Trophoblast cell (in vitro differentiated cells and primary cell): Measurements from ENCODE around the gene DNAJB4.

Experiments used
- DNase-seq, 2 donors: peaks; one replicate each; pipeline ENCODE4 v3.0.0-alpha.2; 2016
- H2AFZ ChIP-seq: 2 replicates; pipeline ENCODE4 v1.6.1; 2013; ENCODE audit warnings: low read length, moderate library complexity, mild to moderate bottlenecking; ENCODE audit not compliant: insufficient read depth, poor library complexity
- H2AK5ac ChIP-seq: 2 replicates; pipeline ENCODE4 v1.6.1; 2013; ENCODE audit warnings: mild to moderate bottlenecking, low read length
- H2BK120ac ChIP-seq: 2 replicates; pipeline ENCODE4 v1.6.1; 2013; ENCODE audit warnings: low read length, mild to moderate bottlenecking, moderate library complexity; ENCODE audit not compliant: insufficient read depth, poor library complexity
- H2BK12ac ChIP-seq: 2 replicates; pipeline ENCODE4 v1.6.1; 2013; ENCODE audit warnings: mild to moderate bottlenecking, low read length, moderate library complexity
- H2BK5ac ChIP-seq: 2 replicates; pipeline ENCODE4 v1.6.1; 2013; ENCODE audit warnings: low read length, low read depth, moderate library complexity, mild to moderate bottlenecking; ENCODE audit not compliant: poor library complexity
- H3K14ac ChIP-seq: 2 replicates; pipeline ENCODE4 v1.6.1; 2013; ENCODE audit warnings: mild to moderate bottlenecking, low read length
- H3K18ac ChIP-seq: 2 replicates; pipeline ENCODE4 v1.6.1; 2013; ENCODE audit warnings: mild to moderate bottlenecking, low read length
- H3K23ac ChIP-seq: 2 replicates; pipeline ENCODE4 v1.6.1; 2013; ENCODE audit warnings: low read length
- H3K27ac ChIP-seq: 2 replicates; pipeline ENCODE4 v1.5.1; 2013; ENCODE audit warnings: low read depth, mild to moderate bottlenecking, inconsistent platforms, low read length, moderate library complexity
- H3K27me3 ChIP-seq: 2 replicates; pipeline ENCODE4 v1.6.1; 2013; ENCODE audit warnings: inconsistent platforms, mild to moderate bottlenecking, low read length, moderate library complexity; ENCODE audit not compliant: insufficient read depth
- H3K36me3 ChIP-seq, 2 experiments: 1 replicate in 1 of 2; 2 replicates in 1 of 2; pipeline ENCODE4 v1.6.1; 2013; ENCODE audit warnings: low read length in 2 of 2, mild to moderate bottlenecking in 2 of 2, moderate library complexity in 1 of 2; ENCODE audit not compliant: insufficient read depth in 2 of 2, control insufficient read depth in 1 of 2
- H3K4ac ChIP-seq: 2 replicates; pipeline ENCODE4 v1.6.1; 2013; ENCODE audit warnings: low read depth, mild to moderate bottlenecking, low read length, moderate library complexity
- H3K4me1 ChIP-seq, 2 experiments: 1 replicate in 1 of 2; 2 replicates in 1 of 2; pipeline ENCODE4 v1.6.1; 2013; ENCODE audit warnings: low read length in 2 of 2, mild to moderate bottlenecking in 2 of 2, moderate library complexity in 1 of 2; ENCODE audit not compliant: insufficient read depth in 2 of 2, control insufficient read depth in 1 of 2
- H3K4me2 ChIP-seq: 2 replicates; pipeline ENCODE4 v1.6.1; 2013; ENCODE audit warnings: inconsistent platforms, mild to moderate bottlenecking, low read length, moderate library complexity
- H3K4me3 ChIP-seq: 2 replicates; pipeline ENCODE4 v1.5.1; 2013; ENCODE audit warnings: mild to moderate bottlenecking, low read depth, low read length, inconsistent platforms
- H3K79me1 ChIP-seq: one replicate; pipeline ENCODE4 v1.6.1; 2013; ENCODE audit warnings: low read length
- H3K79me2 ChIP-seq: 2 replicates; pipeline ENCODE4 v1.6.1; 2013; ENCODE audit warnings: low read length, mild to moderate bottlenecking; ENCODE audit not compliant: control insufficient read depth, insufficient read depth, poor library complexity
- H3K9ac ChIP-seq: 2 replicates; pipeline ENCODE4 v1.6.1; 2013; ENCODE audit warnings: mild to moderate bottlenecking, low read length
- H3K9me3 ChIP-seq: 2 replicates; pipeline ENCODE4 v1.6.1; 2013; ENCODE audit warnings: low read depth, mild to moderate bottlenecking, control low read depth, inconsistent platforms, low read length; ENCODE audit not compliant: insufficient read depth
- H4K12ac ChIP-seq: 2 replicates; pipeline ENCODE4 v1.6.1; 2013; ENCODE audit warnings: low read depth, mild to moderate bottlenecking, low read length, moderate library complexity
- H4K8ac ChIP-seq: 2 replicates; pipeline ENCODE4 v1.6.1; 2013; ENCODE audit warnings: low read depth, mild to moderate bottlenecking, low read length, moderate library complexity
- H4K91ac ChIP-seq: one replicate; pipeline ENCODE4 v1.6.1; 2013; ENCODE audit warnings: low read depth, mild to moderate bottlenecking, low read length, moderate library complexity
- WGBS: extraction: QIAGEN DNeasy Blood & Tissue Kit; methylation state at CpG from one replicate; pipeline ENCODE4 v1.1.7; 2013; ENCODE audit warnings: missing lambda C conversion rate; ENCODE audit not compliant: insufficient read length, insufficient coverage; ENCODE audit errors: extremely low coverage; 5-methylcytosine and 5-hydroxymethylcytosine counted together

The DNAJB4 gene

GRCh38 chr1:77958850-77959249, 45.9 kb upstream of the DNAJB4 start:
- no peak overlapping the region for H3K14ac ChIP-seq
- H3K27me3 ChIP-seq, result no peaks in the 10 kb centered on the region
- no peak overlapping the region for H4K8ac ChIP-seq
- no peak overlapping the region for H3K4ac ChIP-seq
- no peak overlapping the region for H3K18ac ChIP-seq
- H3K36me3 ChIP-seq, result peaks cover 21 to 47% of the 10 kb centered on the region in 2 experiments
- H2AFZ ChIP-seq, result no peak overlapping the region
- no peak overlapping the region for H2BK12ac ChIP-seq
- H4K12ac ChIP-seq, result no peak overlapping the region
- H3K9ac ChIP-seq, result no peak overlapping the region
- no peak overlapping the region for H4K91ac ChIP-seq
- H3K9me3 ChIP-seq, result no peaks in the 10 kb centered on the region
- H2AK5ac ChIP-seq, result no peak overlapping the region
- H3K4me2 ChIP-seq, result no peak overlapping the region
- no peak overlapping the region for H3K4me3 ChIP-seq
- DNase-seq, result no peak
- no peaks in the 10 kb centered on the region for H3K79me2 ChIP-seq
- no peak overlapping the region for H3K27ac ChIP-seq
- H2BK5ac ChIP-seq, result no peak overlapping the region
- no peaks in the 10 kb centered on the region for H3K4me1 ChIP-seq
- H3K79me1 ChIP-seq, result no peaks in the 10 kb centered on the region
- no CpG with 5 or more reads among the region's 2 CpGs for WGBS
- H3K23ac ChIP-seq, result no peak overlapping the region
- no peak overlapping the region for H2BK120ac ChIP-seq

- H4K91ac ChIP-seq, result no peak overlapping the region
- H3K18ac ChIP-seq, result no peak overlapping the region
- no peaks in the 10 kb centered on the region for H3K9me3 ChIP-seq
- no peak overlapping the region for H2AK5ac ChIP-seq
- no peak overlapping the region for H3K9ac ChIP-seq
- H4K12ac ChIP-seq, result no peak overlapping the region
- H2BK5ac ChIP-seq, result no peak overlapping the region
- H2BK12ac ChIP-seq, result no peak overlapping the region
- H3K4ac ChIP-seq, result no peak overlapping the region
- no peak overlapping the region for H3K4me3 ChIP-seq
- no peaks in the 10 kb centered on the region for H3K79me1 ChIP-seq
- WGBS, result no CpG with 5 or more reads among the region's 2 CpGs
- H3K4me2 ChIP-seq, result no peak overlapping the region
- H3K36me3 ChIP-seq, result peaks cover 20 to 48% of the 10 kb centered on the region in 2 experiments
- no peaks in the 10 kb centered on the region for H3K27me3 ChIP-seq
- H3K27ac ChIP-seq, result no peak overlapping the region
- no peak overlapping the region for H3K23ac ChIP-seq
- DNase-seq, result no peak
- H2AFZ ChIP-seq, result no peak overlapping the region
- H3K79me2 ChIP-seq, result no peaks in the 10 kb centered on the region
- no peak overlapping the region for H4K8ac ChIP-seq
- H3K4me1 ChIP-seq, result no peaks in the 10 kb centered on the region
- no peak overlapping the region for H3K14ac ChIP-seq
- no peak overlapping the region for H2BK120ac ChIP-seq
These were observed 43.3 kb upstream of the DNAJB4 start for GRCh38 chr1:77961392-77961791.

GRCh38 chr1:77966291-77966690, 38.4 kb upstream of the DNAJB4 start:
- no peak overlapping the region for H4K91ac ChIP-seq
- H2BK120ac ChIP-seq, result no peak overlapping the region
- no peak overlapping the region for H4K12ac ChIP-seq
- no peak overlapping the region for H3K4me3 ChIP-seq
- H3K4me1 ChIP-seq, result no peaks in the 10 kb centered on the region
- no peak overlapping the region for H3K4ac ChIP-seq
- no peak for DNase-seq
- no peaks in the 10 kb centered on the region for H3K79me1 ChIP-seq
- no CpG with 5 or more reads among the region's 3 CpGs for WGBS
- no peak overlapping the region for H2AK5ac ChIP-seq
- no peaks in the 10 kb centered on the region for H3K79me2 ChIP-seq
- H3K27ac ChIP-seq, result no peak overlapping the region
- no peak overlapping the region for H4K8ac ChIP-seq
- no peak overlapping the region for H3K23ac ChIP-seq
- H2BK5ac ChIP-seq, result no peak overlapping the region
- H2AFZ ChIP-seq, result no peak overlapping the region
- H3K18ac ChIP-seq, result no peak overlapping the region
- peaks cover 6 to 28% of the 10 kb centered on the region in 2 experiments for H3K36me3 ChIP-seq
- no peak overlapping the region for H3K14ac ChIP-seq
- H2BK12ac ChIP-seq, result no peak overlapping the region
- no peaks in the 10 kb centered on the region for H3K27me3 ChIP-seq
- no peak overlapping the region for H3K4me2 ChIP-seq
- H3K9me3 ChIP-seq, result no peaks in the 10 kb centered on the region
- no peak overlapping the region for H3K9ac ChIP-seq

- Histone ChIP-seq H2BK120ac (no peak overlapping the region), H3K4ac (no peak overlapping the region), H3K4me3 (no peak overlapping the region), H3K4me1 (no peaks in the 10 kb centered on the region), H2AK5ac (no peak overlapping the region), H3K9me3 (no peaks in the 10 kb centered on the region), H3K9ac (no peak overlapping the region), H2BK12ac (no peak overlapping the region), H3K79me1 (no peaks in the 10 kb centered on the region), H3K36me3 (peaks cover 9 to 18% of the 10 kb centered on the region in 2 experiments), H3K18ac (no peak overlapping the region), H3K4me2 (no peak overlapping the region), H4K12ac (no peak overlapping the region), H3K14ac (no peak overlapping the region), H3K27me3 (no peaks in the 10 kb centered on the region), H3K27ac (no peak overlapping the region), H2BK5ac (no peak overlapping the region), H4K8ac (no peak overlapping the region), H2AFZ (no peak overlapping the region), H3K23ac (no peak overlapping the region), H4K91ac (no peak overlapping the region), H3K79me2 (peaks cover 13% of the 10 kb centered on the region)
- WGBS, result no CpG with 5 or more reads among the region's 1 CpG
- DNase-seq, result no peak
These were observed 34.5 kb upstream of the DNAJB4 start for GRCh38 chr1:77970192-77970591.
